ENCODE results near the gene RAD18. TPM values are rescaled to one million over a fixed set of nuclear protein-coding genes. Genes with fewer than 3 reads are reported as not detected.
A peak's percentile ranks its signal among the peaks of the same experiment; 100 is the strongest.

RAD18 gene
- total and polyA plus RNA-seq, 12 donors, result 2.0 to 11.4 (median 8.5) TPM

DNA sequence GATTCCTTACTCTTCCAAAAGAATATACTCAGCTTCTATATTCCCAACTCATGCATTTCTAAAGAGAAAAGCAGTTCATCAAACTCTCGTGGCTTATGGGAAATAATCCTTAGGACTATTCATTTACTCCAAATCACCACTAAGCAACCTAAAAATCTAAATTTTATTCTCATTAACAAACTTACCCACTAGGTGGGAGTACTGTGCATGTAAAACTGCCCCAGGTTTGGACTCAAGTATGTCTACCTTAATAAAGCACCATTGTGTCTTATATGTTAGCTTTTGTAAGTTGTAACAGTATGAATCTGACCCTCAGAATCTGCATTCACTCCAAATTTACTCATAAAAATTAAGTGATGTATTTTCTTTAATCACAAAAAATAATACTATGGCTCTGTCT lies 25.3 kb downstream of the RAD18 start:
- H3K36me3 ChIP-seq (replicated peaks in 1 of 2), result no peaks in the 10 kb centered on the region

DNA sequence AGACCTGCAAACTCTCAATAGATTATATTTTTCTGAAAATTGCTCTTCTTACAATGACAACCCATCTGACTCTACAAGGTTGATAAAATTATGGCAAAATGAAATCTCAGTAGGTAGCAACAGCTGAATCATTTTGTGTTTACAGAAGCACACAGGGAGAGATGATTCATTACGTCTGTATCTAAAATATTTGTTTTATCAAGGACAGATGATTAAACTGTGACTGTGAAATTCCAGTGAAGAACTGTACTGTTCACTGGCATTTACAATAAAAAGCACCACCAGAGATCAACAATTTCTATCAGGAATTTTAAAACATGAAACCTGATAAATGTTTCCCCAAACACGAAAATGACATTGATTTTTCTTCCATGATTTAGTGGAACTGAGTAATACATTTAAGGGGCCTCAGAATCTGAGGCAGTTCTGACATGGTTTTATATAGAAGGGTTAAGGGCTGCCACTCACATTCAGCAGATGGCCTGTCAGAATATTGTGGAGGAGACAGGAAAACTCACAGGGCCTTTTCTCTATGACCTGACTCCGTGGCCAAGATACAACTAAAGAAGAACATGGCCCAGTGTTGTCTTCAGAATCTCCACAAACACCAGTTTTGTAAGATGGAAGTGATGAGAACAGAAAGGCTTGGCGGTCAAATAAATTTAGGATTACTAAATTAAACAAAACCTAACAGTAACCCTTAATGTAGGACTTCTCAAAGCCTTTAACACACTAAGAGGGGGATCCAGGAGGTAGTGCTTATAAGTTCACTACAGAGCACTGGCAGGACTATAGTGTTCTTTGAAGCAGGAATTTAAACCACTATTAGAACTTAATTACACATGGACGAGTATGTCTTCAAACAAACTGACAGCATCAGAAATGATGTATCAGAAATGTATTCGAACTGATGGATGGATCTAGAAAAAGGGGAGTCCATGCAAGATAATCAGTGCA lies 25.9 kb downstream of the RAD18 start:
- intact Hi-C loops (cut with DNase I), result no loop called here
- Histone ChIP-seq H3K27ac (peak overlapping the region in 4 of 5 donors; percentile 44 to 81 (median 76)), H3K9me3 (replicated peaks in 1 of 3) (no peaks in the 10 kb centered on the region), H3K36me3 (replicated peaks in 1 of 2) (no peaks in the 10 kb centered on the region), H3K4me3 (no peak overlapping the region), H3K4me1 (replicated peaks in 1 of 2) (peaks cover 12 to 13% of the 10 kb centered on the region in 2 donors), H3K27me3 (no peaks in the 10 kb centered on the region)
- TF ChIP-seq, protein P1, sequence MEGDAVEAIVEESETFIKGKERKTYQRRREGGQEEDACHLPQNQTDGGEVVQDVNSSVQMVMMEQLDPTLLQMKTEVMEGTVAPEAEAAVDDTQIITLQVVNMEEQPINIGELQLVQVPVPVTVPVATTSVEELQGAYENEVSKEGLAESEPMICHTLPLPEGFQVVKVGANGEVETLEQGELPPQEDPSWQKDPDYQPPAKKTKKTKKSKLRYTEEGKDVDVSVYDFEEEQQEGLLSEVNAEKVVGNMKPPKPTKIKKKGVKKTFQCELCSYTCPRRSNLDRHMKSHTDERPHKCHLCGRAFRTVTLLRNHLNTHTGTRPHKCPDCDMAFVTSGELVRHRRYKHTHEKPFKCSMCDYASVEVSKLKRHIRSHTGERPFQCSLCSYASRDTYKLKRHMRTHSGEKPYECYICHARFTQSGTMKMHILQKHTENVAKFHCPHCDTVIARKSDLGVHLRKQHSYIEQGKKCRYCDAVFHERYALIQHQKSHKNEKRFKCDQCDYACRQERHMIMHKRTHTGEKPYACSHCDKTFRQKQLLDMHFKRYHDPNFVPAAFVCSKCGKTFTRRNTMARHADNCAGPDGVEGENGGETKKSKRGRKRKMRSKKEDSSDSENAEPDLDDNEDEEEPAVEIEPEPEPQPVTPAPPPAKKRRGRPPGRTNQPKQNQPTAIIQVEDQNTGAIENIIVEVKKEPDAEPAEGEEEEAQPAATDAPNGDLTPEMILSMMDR (IDR thresholded peaks at IDR 0.05), result no peak
- TF ChIP-seq POLR2A (IDR thresholded peaks at IDR 0.05), result no peak
- DNase-seq, result no peak
- 54 to 64% (median 60%) methylated on average over 6 of the region's 6 CpGs for WGBS, 4 donors

More for the DNA sequence above, 25.3 kb downstream of the RAD18 start:
- Histone ChIP-seq H3K4me3 (no peak overlapping the region), H3K27me3 (no peaks in the 10 kb centered on the region), H3K9me3 (replicated peaks in 1 of 3) (no peaks in the 10 kb centered on the region), H3K27ac (peak overlapping the region in 2 of 5 donors; percentile 71 to 81), H3K4me1 (replicated peaks in 1 of 2) (peaks cover 12 to 13% of the 10 kb centered on the region in 2 donors)
- intact Hi-C loops (cut with DNase I), result no loop called here
- DNase-seq, result no peak
- TF ChIP-seq, protein P1 (IDR thresholded peaks at IDR 0.05), result peak; percentile 8 to 36 (median 28)
- no peak for TF ChIP-seq POLR2A (IDR thresholded peaks at IDR 0.05)
- WGBS, 4 donors, result 73 to 86% (median 80%) methylated on average over 1 of the region's 1 CpG

DNA sequence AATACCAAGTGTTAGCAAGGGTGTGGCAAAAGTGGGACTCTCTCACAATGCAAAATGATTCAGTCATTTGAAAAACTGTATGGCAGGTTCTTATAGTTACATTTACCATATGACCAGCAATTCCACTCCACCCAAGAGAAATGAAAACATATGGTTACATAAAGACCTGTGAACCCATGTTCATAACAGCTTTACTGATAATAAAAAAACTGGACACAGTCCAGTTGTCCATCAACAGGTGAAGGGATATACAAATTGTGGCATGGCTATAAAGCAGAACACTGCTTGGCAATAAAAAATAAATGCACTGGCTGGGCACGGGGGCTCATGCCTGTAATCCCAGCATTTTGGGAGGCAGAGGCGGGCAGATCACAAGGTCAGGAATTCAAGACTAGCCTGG lies 30.8 kb downstream of the RAD18 start:
- Histone ChIP-seq H3K4me1 (replicated peaks in 1 of 2) (peaks cover 9% of the 10 kb centered on the region in 2 donors), H3K36me3 (replicated peaks in 1 of 2) (no peaks in the 10 kb centered on the region), H3K27ac (no peak overlapping the region), H3K4me3 (no peak overlapping the region), H3K9me3 (replicated peaks in 1 of 3) (no peaks in the 10 kb centered on the region), H3K27me3 (no peaks in the 10 kb centered on the region)
- intact Hi-C loops (cut with DNase I), result no loop called here
- TF ChIP-seq, protein P1 (IDR thresholded peaks at IDR 0.05), result no peak
- no peak for TF ChIP-seq POLR2A (IDR thresholded peaks at IDR 0.05)
- DNase-seq, result no peak
- WGBS, 4 donors, result 94 to 99% (median 97%) methylated on average over 2 of the region's 2 CpGs

DNA sequence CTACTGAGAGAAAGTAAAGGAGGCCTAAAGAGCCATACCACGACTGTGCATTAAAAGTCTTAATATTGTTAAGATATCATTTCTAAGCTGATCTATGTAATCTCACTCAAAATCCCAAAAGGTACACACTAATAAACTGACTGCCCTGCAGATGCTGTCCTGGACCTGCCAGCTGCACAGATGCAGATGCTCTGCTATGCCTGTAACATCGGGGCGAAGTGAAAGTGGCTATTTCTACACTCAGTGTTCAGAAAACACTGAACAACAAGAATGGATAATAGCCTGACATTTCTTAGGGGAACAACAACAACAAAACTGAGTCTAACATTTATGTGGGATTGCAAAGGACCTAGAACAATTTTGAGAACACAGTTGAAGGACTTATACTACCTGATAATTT lies 31.9 kb downstream of the RAD18 start:
- no peak for DNase-seq
- intact Hi-C loops (cut with DNase I), result no loop called here
- Histone ChIP-seq H3K27ac (no peak overlapping the region), H3K4me1 (replicated peaks in 1 of 2) (peaks cover 0 to under 1% of the 10 kb centered on the region in 2 donors), H3K9me3 (replicated peaks in 1 of 3) (no peaks in the 10 kb centered on the region), H3K27me3 (no peaks in the 10 kb centered on the region), H3K36me3 (replicated peaks in 1 of 2) (no peaks in the 10 kb centered on the region), H3K4me3 (no peak overlapping the region)
- WGBS, 4 donors, result 89 to 93% (median 91%) methylated on average over 3 of the region's 3 CpGs
- TF ChIP-seq POLR2A (IDR thresholded peaks at IDR 0.05), result no peak
- TF ChIP-seq, protein P1 (IDR thresholded peaks at IDR 0.05), result no peak
